HG02870 (cell line): ENCODE results near the gene AHSG.

Experiments
- ATAC-seq: cut with Tn5 transposase; IDR thresholded peaks from one replicate; pipeline ENCODE4 v1.9.1; 2021; ENCODE audit warnings: mild to moderate bottlenecking, moderate library complexity; ENCODE audit not compliant: unreplicated experiment

Gene AHSG

DNA sequence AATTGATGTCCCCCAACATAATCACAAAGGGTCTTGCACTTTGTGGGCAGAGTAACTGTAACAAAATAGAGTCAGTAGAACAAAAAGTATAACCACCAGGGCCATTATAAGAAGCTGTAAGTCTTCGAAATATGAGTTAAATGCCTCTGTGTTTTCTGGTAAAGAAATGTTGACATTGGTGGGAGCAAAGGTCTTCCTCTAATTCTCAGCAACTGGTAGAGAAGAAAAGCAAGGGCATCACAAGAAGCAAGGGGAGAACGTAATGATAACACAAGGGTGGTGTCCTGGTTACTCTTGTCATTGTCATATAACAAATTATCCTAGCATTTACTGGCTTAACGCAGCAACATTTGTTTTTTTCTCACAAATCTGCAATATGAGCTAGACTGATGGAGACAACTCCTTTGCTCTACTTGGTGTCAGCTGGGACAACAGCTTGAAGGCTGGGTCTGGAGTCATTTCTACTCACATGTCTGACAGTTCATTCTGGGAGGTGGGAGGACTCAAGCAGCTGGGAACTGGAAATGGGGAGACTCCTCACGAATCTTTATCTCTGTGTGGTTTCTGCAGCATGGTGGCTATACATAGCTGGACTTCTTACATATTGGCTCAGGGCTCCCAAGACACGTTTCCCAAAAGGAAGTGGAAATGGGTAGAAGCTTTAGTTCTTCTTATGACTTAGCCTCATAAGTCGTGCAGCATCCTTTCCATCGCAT, 22.1 kb upstream of the AHSG start:
- ATAC-seq, result no peak

GRCh38 chr3:186592682-186593081, 20.2 kb upstream of the AHSG start:
- no peak for ATAC-seq

DNA sequence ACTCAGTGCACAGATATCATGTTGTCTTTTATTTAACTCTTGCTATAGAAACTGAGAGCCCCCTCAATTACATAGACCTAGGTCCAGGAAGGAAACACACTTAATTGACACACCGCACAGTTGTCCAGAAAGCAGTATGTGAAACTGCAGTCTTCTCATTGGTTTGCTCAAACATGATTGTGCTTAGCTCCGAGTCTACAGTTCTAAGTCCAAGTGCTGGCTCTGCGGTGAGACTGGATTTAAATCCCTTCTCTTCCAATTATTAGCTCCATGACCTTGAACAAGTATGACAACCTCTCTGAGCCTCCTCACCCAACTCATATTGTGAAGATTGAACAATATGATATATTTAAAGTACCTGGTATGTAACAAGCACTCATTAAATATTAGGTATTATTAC, 19.0 kb upstream of the AHSG start:
- ATAC-seq, result no peak

DNA sequence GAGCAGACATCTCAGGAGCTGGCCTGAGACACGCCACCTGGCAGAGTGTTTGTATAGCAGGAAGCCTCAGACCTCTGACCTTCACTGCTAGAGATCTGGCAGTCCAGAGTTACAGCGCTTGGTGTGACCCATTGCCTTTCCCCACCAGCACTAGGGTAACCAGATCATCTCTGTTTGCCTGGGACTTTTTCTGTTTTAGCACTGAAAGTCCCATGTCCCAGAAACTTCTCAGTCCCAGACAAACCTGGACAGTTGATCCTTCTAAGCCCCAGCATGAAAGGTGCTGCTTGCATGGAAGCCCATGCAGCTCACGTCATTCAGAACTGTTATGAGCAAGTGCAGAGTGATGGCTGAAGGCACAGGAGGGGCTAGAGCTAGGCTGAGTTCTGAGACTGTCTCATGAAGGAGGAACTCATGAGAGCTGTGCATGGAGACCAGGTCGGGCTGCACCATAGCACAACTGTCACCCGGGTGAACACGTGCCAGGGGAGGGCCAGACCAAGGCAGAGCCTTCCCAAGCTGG, 18.2 kb upstream of the AHSG start:
- ATAC-seq, result no peak

- no peak for ATAC-seq
Observed at GRCh38 chr3:186596568-186597287, 16.1 kb upstream of the AHSG start.

GRCh38 chr3:186598108-186598784, 14.6 kb upstream of the AHSG start:
- no peak for ATAC-seq

- ATAC-seq, result no peak
Observed at GRCh38 chr3:186598794-186599141, 14.1 kb upstream of the AHSG start.

- ATAC-seq, result no peak
Observed at GRCh38 chr3:186599142-186599784, 13.6 kb upstream of the AHSG start.

GRCh38 chr3:186599785-186600166, 13.1 kb upstream of the AHSG start:
- ATAC-seq, result no peak

DNA sequence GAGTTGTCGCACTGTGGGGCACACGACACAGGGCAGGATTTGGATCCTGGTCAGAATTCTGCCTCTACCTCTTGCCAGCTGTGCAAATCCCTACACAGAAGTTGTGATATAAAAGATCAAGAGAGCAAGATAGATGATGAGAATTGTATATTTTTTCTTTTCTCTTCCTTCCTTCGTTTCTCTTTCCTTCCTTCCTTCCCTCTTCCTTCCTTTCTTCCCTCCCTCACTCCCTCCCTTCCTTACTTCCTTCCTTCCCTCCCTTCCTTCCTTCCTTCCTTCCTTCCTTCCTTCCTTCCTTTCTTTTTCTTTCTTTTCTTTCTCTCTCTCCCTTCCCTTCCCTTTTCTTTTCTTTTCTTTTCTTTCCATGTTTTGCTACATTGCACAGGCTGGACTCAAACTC, 12.0 kb upstream of the AHSG start:
- ATAC-seq, result no peak

DNA sequence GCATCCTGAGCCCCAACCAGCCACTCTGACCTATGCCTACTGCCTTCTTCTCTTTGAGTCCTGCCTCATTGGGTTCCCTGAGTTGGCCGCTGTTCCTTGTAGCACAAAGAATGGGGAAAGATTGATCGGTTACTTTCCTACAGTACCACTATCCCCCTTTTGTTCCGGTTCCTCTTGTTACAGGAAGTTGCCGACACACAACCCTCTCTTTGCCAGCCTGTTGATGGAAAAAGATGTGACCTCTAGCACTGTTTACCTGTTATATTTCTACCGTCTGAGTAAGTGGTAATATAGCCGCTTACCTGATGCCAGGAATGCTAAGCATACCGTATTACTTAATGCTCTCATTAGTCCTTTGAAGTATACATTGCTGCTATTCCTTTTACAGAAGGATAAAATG, 9.7 kb upstream of the AHSG start:
- ATAC-seq, result no peak

GRCh38 chr3:186605078-186605477, 7.8 kb upstream of the AHSG start:
- ATAC-seq, result no peak

DNA sequence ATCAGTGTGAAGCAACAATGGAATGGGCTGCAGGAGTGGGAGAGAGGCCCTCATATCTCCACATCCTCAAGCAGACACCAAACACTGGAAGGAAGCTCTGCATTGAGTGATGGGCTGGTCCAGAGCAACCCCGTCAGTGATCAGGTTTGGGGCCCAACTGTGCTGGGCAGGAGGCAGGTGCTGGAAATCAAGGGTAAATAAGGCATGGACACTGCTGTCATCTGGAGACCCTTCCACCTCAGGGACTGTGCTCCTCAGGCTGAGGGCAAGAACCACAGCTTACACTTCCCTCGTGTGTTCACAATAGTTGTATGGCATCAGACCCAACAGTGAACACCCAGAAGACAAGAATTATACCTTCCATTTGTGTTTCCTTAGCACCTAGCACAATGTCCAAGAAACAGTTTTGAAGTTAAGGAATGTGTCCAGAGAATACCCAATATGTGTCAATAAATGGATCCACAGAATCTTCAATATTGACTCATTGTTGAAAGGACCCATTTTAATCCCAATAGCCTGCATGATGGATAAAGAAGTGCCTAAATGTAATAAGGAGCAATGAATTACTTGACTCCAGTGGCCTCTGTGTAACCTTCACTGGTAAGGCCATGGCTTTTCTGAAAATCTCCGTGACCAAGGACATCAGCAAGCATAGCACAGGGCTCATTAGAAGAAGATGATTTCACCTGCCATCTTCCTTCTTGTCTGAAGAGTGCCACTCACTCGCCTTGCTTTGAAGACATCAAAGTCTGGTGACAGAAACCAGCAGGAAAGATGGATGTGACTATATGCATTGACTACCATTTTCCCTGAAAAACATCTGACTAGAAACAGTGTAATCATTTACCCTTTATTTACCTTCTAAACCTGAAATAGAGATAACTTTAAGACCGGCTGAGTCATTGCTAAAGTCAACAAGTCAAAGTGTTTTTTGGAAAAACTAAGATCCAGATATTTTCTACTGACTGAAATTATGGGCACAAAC, 7.0 kb upstream of the AHSG start:
- ATAC-seq, result no peak

DNA sequence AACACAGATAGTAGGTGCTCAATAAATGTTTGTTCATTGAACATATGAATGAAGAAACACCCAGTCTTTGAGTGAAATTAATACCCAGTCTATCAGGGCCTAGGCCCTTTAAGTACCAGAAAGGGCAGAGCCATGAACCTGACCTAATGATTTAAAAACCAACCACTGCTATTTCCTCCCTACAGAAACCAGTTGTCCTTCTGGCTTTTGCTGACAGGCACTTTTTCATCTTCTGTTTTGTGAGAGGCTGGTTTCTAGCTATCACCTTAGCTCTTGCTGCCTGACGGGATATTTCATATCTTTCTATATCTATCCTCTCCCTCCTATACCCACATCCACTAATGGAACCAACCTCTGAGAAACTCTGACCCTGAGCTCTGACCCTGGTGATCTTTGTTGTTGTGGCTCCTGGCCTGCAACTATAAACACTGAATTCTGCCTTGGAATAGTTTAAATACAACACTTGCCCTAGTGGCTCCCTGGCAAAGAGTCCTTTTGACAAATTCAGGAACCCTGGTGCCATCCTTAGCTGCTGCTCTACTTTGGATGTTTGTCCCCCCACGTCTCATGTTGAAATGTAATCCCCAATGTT, 4.1 kb upstream of the AHSG start:
- ATAC-seq, result no peak

DNA sequence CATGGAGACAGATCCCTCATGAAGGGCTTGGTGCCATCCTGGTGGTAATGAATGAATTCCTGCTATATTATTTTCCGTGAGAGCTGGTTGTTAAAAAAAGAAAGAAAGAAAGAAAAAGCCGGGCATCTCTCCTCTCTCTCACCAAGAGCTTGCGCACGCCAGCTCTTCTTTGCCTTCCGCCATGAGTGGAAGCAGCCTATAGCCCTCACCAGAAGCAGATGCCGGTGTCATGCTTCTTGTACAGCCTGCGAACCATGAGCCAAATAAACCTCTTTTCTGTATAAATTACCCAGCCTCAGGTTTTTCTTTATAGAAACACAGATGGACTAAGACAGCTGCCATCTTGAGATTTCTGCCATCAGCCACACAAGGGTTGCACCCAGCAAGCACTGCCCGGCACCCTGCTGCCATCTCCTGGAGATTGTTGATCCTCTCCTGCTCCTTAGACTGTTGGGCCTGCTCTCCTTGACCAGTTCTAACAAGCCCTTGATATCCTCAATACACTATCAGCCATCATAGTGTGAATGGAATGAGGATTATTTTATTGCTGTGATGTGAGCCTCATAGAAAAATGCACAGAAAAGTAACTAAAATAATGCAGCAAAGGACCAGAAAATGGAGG, 3.5 kb upstream of the AHSG start:
- no peak for ATAC-seq

DNA sequence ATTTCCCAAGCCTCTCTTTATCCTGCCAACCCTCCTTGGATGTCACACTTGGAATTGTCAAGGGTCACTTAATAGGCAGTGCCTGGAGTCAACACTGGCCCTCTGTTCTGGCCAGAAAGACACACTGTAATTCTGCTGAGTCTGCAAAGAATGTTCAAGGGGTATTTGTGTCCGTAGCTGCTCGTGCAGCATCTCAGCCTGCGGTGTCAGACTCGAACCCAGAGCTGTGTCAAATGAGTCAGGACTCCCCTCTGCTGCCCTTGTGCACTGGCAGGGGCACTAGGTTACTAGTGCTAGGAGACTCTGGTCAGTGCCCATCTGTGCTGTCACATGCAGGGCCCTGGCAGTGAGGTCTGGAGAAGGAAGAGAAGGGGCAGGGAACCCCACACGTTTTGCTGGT, 795 bp upstream of the AHSG start:
- ATAC-seq, result no peak

DNA sequence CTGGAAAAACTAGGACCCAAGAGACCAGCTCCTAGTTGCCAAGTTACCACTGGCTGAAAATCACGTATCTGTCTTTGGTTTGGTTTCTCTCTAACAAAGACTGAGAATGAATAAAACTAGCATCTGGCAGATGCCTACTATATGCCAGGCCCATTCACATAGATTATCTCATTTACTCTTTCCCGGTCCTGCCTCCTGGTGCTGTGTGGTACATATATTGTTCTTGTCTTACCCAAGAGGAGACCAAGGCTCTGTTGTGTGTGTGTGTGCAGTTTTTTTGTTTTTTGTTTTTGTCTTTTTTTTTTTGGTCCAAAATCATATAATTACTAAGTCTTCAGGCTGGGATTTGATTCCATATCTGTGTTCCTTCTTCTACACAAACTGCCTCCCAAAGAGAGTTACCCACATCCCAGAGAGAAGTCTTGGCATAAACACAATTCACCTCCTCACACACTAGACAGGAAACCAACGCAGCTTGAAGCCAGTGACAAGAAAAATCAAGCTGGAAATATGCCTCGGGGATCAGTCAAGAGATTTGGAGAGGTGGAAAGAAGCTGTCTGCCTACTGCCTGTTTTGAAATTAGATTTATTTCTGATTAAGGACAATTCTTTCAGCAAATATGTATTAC, 891 bp downstream of the AHSG start:
- ATAC-seq, result no peak

DNA sequence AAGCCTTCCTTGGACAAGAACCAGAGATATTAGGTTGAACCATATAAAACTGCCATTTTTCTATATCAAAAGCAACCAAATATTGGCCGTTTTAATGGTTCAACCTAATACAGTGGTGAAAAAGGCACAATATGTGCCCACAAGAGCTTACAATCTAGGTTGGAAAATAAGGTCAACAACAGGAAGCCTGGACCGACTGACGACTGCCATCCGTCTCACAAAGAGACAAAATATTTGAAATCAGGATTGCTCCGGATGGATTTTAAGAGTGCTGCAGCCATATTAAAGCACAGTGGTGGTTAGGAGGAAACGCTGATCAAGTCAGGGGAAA, 1.4 kb downstream of the AHSG start:
- ATAC-seq, result no peak
